ENCODE data around the gene C1orf21.

Gene C1orf21

DNA sequence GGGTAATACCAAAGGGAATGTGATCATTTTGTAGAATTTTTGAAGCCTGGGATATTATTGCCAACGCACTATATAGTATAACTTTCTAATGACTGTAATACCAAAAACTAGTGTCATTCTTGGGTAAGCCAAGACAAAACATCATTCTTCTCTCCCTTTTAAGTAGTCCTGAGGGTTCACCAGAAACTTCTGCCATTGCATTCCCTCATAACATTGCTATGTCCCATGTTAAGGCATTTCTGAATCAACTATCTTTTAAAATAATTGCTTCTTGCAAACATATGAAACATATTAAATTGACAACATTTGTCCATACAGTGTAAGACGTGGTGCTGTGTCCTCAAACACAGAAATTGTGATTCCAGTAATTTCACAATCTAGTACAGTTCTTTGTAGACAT is 29.9 kb upstream of the C1orf21 start:
- no peak for DNase-seq (ENCODE audit: low read depth)
- H3K4me3 ChIP-seq (ENCODE audit: control insufficient read depth, low read depth, low read length), result no peak overlapping the region
- TF ChIP-seq CTCF (IDR thresholded peaks at IDR 0.05; ENCODE audit: control insufficient read depth, insufficient read depth, low read depth, low read length, missing control alignments), result no peak

GRCh38 chr1:184358256-184358655 is 28.6 kb upstream of the C1orf21 start:
- H3K4me3 ChIP-seq (ENCODE audit: control insufficient read depth, low read depth, low read length), result no peak overlapping the region
- TF ChIP-seq CTCF (IDR thresholded peaks at IDR 0.05; ENCODE audit: control insufficient read depth, insufficient read depth, low read depth, low read length, missing control alignments), result no peak
- no peak for DNase-seq (ENCODE audit: low read depth)

DNA sequence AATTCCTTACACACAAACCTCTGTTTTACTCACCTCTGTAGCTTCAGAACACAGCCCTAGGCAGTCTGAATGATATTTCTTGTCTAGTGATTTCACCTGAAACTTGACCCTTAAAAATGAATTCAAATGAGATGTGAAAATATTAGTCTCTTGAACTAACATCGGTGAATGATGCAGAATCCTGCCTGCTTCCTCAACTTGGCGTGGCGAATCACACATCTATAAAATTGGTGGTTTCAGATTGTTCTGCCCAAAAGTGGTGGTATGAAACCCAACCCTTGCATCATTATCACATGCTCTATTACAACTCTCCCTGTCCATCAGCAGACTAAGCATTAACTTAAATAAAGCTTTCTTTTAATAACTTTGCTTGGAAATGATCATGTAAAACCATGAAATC is 26.9 kb upstream of the C1orf21 start:
- no peak for TF ChIP-seq CTCF (IDR thresholded peaks at IDR 0.05; ENCODE audit: control insufficient read depth, insufficient read depth, low read depth, low read length, missing control alignments)
- DNase-seq (ENCODE audit: low read depth), result no peak
- no peak overlapping the region for H3K4me3 ChIP-seq (ENCODE audit: control insufficient read depth, low read depth, low read length)

DNA sequence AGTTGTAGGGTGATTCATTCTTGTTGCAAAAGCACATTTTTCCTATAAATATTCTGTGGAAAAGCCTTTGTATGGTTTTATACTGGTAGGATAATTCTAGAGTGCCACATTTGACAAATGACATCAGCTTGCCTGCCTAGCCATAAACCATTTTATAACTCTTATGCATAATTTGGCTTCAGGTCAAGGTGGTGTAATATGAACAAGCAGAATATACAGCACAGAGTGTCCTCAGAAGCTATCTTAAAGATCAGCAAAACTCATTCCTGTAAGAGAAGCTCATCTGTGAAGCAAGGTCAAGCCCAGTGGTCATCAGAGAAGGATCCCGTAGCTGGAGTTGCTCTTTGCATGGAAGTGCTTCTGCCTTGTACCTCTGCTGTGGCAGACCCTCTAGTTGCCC is 24.0 kb upstream of the C1orf21 start:
- no peak for TF ChIP-seq CTCF (IDR thresholded peaks at IDR 0.05; ENCODE audit: control insufficient read depth, insufficient read depth, low read depth, low read length, missing control alignments)
- H3K4me3 ChIP-seq (ENCODE audit: control insufficient read depth, low read depth, low read length), result no peak overlapping the region
- DNase-seq (ENCODE audit: low read depth), result peak; percentile 70

- no peak for TF ChIP-seq CTCF (IDR thresholded peaks at IDR 0.05; ENCODE audit: control insufficient read depth, insufficient read depth, low read depth, low read length, missing control alignments)
- no peak for DNase-seq (ENCODE audit: low read depth)
- no peak overlapping the region for H3K4me3 ChIP-seq (ENCODE audit: control insufficient read depth, low read depth, low read length)
Measured at GRCh38 chr1:184365699-184366098, 21.1 kb upstream of the C1orf21 start.

GRCh38 chr1:184366997-184367396 is 19.8 kb upstream of the C1orf21 start:
- no peak overlapping the region for H3K4me3 ChIP-seq (ENCODE audit: control insufficient read depth, low read depth, low read length)
- TF ChIP-seq CTCF (IDR thresholded peaks at IDR 0.05; ENCODE audit: control insufficient read depth, insufficient read depth, low read depth, low read length, missing control alignments), result no peak
- no peak for DNase-seq (ENCODE audit: low read depth)

- no peak for TF ChIP-seq CTCF (IDR thresholded peaks at IDR 0.05; ENCODE audit: control insufficient read depth, insufficient read depth, low read depth, low read length, missing control alignments)
- DNase-seq (ENCODE audit: low read depth), result no peak
- no peak overlapping the region for H3K4me3 ChIP-seq (ENCODE audit: control insufficient read depth, low read depth, low read length)
Measured at GRCh38 chr1:184367427-184368038, 19.3 kb upstream of the C1orf21 start.
